ENCODE data around the gene ZNF487. TPM values are rescaled to one million over a fixed set of nuclear protein-coding genes. Genes with fewer than 3 reads are reported as not detected.

ZNF487 gene
- total RNA-seq = 10 to 100 TPM in 2 of 4 donors, 1 to 10 TPM in 2; 6.5 to 16.0 (median 10.8) TPM

DNA sequence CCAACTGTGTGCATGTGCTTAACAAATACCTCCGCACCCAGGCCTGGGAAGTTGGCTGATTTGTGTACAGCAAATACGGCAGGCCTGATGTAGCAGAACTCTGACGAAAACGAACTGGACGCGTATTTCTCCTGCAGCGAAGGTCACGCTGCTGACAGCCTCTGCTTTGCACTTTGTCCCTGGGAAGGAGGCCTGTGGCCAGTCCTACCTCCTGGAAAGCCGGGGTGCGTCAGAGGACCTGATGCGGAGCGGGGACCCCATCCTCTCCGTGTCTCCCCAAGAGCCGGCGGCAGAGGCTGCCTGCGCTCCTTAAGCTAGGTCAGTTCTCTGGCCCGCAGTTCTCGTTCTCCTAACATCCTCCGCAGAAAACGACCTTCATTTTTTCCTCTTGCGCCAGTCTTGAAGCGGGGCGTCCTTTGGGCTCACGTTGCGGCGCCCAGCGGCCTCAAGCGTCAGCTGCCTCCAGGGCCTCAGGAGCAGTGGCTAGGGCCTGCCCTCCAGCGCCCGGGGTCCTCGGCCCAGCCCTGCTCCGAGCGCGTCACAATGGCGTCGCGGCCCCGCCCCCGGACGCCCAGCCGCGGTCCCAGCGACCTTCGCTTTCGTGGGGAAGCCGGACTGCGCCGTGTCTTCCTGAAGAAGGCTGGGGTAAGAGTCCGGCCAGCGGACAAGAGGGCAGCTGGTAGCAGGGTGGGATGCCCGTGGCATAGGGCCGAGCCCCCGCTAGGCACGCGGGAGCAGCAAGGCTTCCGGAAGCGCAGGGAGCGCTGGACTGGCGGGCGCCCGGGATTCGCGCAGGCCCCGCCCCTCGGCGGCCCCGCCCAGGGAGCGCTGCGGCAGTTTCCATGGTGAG lies at the start of gene ZNF487:
Gene ZNF487 (plus strand): TSS at position 821 of the 850 bp plus-strand sequence. CDS start 38,703 bp downstream, outside the sequence.
- peak within 1 kb of the TSS; percentile 98 for H3K27ac ChIP-seq
- peak; percentile 73 to 85 for TF ChIP-seq POLR2A (IDR thresholded peaks at IDR 0.05)
- peak; percentile 15 to 95 (median 86) for TF ChIP-seq POLR2AphosphoS5 (IDR thresholded peaks at IDR 0.05)
- TF ChIP-seq, protein P1, sequence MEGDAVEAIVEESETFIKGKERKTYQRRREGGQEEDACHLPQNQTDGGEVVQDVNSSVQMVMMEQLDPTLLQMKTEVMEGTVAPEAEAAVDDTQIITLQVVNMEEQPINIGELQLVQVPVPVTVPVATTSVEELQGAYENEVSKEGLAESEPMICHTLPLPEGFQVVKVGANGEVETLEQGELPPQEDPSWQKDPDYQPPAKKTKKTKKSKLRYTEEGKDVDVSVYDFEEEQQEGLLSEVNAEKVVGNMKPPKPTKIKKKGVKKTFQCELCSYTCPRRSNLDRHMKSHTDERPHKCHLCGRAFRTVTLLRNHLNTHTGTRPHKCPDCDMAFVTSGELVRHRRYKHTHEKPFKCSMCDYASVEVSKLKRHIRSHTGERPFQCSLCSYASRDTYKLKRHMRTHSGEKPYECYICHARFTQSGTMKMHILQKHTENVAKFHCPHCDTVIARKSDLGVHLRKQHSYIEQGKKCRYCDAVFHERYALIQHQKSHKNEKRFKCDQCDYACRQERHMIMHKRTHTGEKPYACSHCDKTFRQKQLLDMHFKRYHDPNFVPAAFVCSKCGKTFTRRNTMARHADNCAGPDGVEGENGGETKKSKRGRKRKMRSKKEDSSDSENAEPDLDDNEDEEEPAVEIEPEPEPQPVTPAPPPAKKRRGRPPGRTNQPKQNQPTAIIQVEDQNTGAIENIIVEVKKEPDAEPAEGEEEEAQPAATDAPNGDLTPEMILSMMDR (IDR thresholded peaks at IDR 0.05) = no peak
- DNase-seq (ENCODE audit: low spot score in 2 of 2) = peak; percentile 93 to 95
- no peaks in the 10 kb centered on the region for H3K27me3 ChIP-seq
- peak within 1 kb of the TSS; percentile 85 for H3K4me3 ChIP-seq
- peaks cover 10% of the 10 kb centered on the region for H3K4me1 ChIP-seq
- no peaks in the 10 kb centered on the region for H3K36me3 ChIP-seq
- H3K9me3 ChIP-seq = no peaks in the 10 kb centered on the region
- WGBS = 0% methylated on average over 18 of the region's 69 CpGs

DNA sequence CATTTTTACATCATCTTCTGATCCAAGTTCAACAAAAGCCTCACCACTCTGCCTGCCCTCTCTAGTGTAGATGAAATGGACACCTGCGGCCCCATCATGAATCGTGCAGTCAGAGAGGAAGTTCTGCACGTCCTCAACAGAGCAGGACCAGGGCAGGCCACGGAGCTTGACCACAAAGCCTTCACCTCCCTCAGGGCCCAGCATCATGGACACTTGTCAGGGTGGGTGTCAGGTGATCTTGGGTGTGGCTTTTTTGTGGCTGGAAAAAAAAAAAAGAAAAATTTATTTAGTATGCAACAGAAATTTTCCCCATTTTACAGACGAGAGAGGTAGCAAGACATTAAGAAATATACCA lies 49.3 kb upstream of the ZNF487 start:
- Histone ChIP-seq H3K27me3 (no peaks in the 10 kb centered on the region), H3K4me1 (peaks cover 27% of the 10 kb centered on the region), H3K36me3 (peaks cover 79% of the 10 kb centered on the region), H3K4me3 (no peak overlapping the region), H3K9me3 (no peaks in the 10 kb centered on the region), H3K27ac (no peak overlapping the region)
- TF ChIP-seq, protein P1 (IDR thresholded peaks at IDR 0.05) = no peak
- TF ChIP-seq POLR2AphosphoS5 (IDR thresholded peaks at IDR 0.05) (no peak), EP300 (IDR thresholded peaks at IDR 0.05) (no peak), POLR2A (IDR thresholded peaks at IDR 0.05) (no peak)
- 68% methylated on average over 5 of the region's 5 CpGs for WGBS
- DNase-seq (ENCODE audit: low spot score in 2 of 2) = no peak

DNA sequence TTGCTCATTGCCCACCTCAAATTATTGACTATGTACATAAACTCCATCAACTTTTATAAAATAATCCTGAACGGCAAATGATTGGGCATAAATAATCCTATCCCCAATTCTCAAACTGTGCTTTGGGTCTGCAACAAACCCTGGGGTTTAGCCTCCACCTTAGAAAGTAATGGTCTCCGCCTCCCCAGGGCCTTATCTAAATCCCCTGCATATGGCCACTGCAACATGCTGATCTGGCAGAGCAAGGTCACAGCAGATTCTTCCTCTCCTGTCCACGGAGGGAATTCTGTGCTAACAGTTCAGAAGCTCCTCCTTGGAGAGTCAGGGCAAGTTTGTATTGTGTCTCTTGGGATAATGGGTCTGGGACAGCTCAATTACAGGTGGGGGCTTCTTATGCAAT lies 47.0 kb upstream of the ZNF487 start:
- H3K27ac ChIP-seq = no peak overlapping the region
- H3K27me3 ChIP-seq = no peaks in the 10 kb centered on the region
- TF ChIP-seq POLR2A (IDR thresholded peaks at IDR 0.05) (no peak), EP300 (IDR thresholded peaks at IDR 0.05) (no peak), POLR2AphosphoS5 (IDR thresholded peaks at IDR 0.05) (no peak)
- TF ChIP-seq, protein P1 (IDR thresholded peaks at IDR 0.05) = no peak
- peaks cover 99% of the 10 kb centered on the region for H3K36me3 ChIP-seq
- H3K4me3 ChIP-seq = no peak overlapping the region
- no peak for DNase-seq (ENCODE audit: low spot score in 2 of 2)
- H3K4me1 ChIP-seq = peaks cover 44% of the 10 kb centered on the region
- 75% methylated on average over 3 of the region's 3 CpGs for WGBS
- no peaks in the 10 kb centered on the region for H3K9me3 ChIP-seq

DNA sequence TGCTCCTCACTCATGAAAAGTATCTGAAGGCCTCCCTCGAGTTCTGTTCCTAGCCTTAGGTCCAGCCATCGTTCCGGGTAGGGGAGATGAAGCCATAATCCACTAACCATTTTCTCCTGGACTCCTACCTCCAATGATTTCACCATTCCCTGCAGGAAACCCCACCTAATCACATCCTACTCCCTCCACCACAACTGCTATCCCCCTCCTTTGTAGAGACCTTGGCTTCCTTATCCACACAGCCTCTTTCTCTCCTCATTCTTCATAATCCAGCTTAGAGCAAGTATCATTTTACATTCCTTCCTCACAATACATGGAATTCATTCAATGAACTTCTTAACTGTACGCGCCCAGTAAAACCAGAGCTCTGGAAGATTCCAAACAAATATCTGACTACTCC lies 46.6 kb upstream of the ZNF487 start:
- DNase-seq (ENCODE audit: low spot score in 2 of 2) = no peak
- no peaks in the 10 kb centered on the region for H3K9me3 ChIP-seq
- H3K4me3 ChIP-seq = no peak overlapping the region
- 79% methylated on average over 5 of the region's 5 CpGs for WGBS
- H3K4me1 ChIP-seq = peaks cover 49% of the 10 kb centered on the region
- no peak overlapping the region for H3K27ac ChIP-seq
- TF ChIP-seq, protein P1 (IDR thresholded peaks at IDR 0.05) = no peak
- no peak for TF ChIP-seq POLR2A (IDR thresholded peaks at IDR 0.05)
- no peak for TF ChIP-seq POLR2AphosphoS5 (IDR thresholded peaks at IDR 0.05)
- no peak for TF ChIP-seq EP300 (IDR thresholded peaks at IDR 0.05)
- H3K36me3 ChIP-seq = peaks cover 97% of the 10 kb centered on the region
- no peaks in the 10 kb centered on the region for H3K27me3 ChIP-seq

DNA sequence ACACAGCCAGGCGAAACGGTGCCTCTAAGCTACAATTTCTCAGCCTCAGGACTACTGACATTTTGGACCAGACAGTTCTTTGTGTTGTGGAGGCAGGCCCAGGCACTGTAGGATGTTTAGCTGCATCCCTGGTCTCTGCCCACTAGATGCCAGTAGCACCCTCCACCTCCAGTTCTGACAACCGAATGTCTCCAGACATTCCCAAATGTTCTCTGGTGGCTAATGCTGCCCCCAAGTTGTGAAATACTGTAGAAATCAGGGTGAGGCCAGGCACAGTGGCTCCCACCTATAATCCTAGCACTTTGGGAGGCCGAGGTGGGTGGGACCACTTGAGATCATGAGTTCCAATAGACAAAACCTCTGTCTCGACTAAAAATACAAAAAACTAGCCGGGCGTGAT lies 46.2 kb upstream of the ZNF487 start:
- Histone ChIP-seq H3K9me3 (no peaks in the 10 kb centered on the region), H3K27me3 (no peaks in the 10 kb centered on the region), H3K4me3 (no peak overlapping the region), H3K27ac (no peak overlapping the region), H3K36me3 (peaks cover 92% of the 10 kb centered on the region), H3K4me1 (peaks cover 53% of the 10 kb centered on the region)
- 71% methylated on average over 7 of the region's 7 CpGs for WGBS
- peak in 1 of 2 donors; percentile 49 for DNase-seq (ENCODE audit: low spot score in 2 of 2)
- TF ChIP-seq, protein P1 (IDR thresholded peaks at IDR 0.05) = peak; percentile 15 to 47
- no peak for TF ChIP-seq EP300 (IDR thresholded peaks at IDR 0.05)
- TF ChIP-seq POLR2AphosphoS5 (IDR thresholded peaks at IDR 0.05) = no peak
- TF ChIP-seq POLR2A (IDR thresholded peaks at IDR 0.05) = no peak
